ENCODE data around the gene FOLR2. TPM values are rescaled to one million over a fixed set of nuclear protein-coding genes. Genes with fewer than 3 reads are reported as not detected.

The FOLR2 gene
- total and polyA plus RNA-seq, 4 donors: 9.4 to 31.5 (median 16.7) TPM

GRCh38 chr11:72247584-72247983 lies 31.0 kb downstream of the FOLR2 start:
- no peak overlapping the region for H3K4me3 ChIP-seq (ENCODE audit: low read depth in 1 of 3, low read length in 3 of 3)
- WGBS: 30% methylated on average over 2 of the region's 2 CpGs
- peaks cover 0 to 31% (median 7%) of the 10 kb centered on the region in 4 donors for H3K27me3 ChIP-seq (ENCODE audit: control insufficient read depth in 4 of 4, insufficient read depth in 4 of 4, low read length in 3 of 4)
- no peak overlapping the region for H3K9ac ChIP-seq (ENCODE audit: low read depth in 1 of 2, low read length in 2 of 2)
- peaks cover 0 to 3% (median 0%) of the 10 kb centered on the region in 4 donors for H3K4me1 ChIP-seq (ENCODE audit: control insufficient read depth in 4 of 4, insufficient read depth in 4 of 4, low read length in 3 of 4)
- no peaks in the 10 kb centered on the region for H3K36me3 ChIP-seq (ENCODE audit: control insufficient read depth in 4 of 4, insufficient read depth in 3 of 4, low read depth in 1 of 4, low read length in 3 of 4)
- H3K9me3 ChIP-seq (ENCODE audit: control insufficient read depth in 4 of 4, low read length in 3 of 4): no peaks in the 10 kb centered on the region
- no peak overlapping the region for H3K27ac ChIP-seq (ENCODE audit: low read depth in 1 of 2, low read length in 2 of 2)
- TF ChIP-seq FOXA1 (IDR thresholded peaks at IDR 0.05): no peak
- no peak for TF ChIP-seq HNF4G (IDR thresholded peaks at IDR 0.05)
- TF ChIP-seq ZBTB33 (IDR thresholded peaks at IDR 0.05): no peak
- TF ChIP-seq REST (IDR thresholded peaks at IDR 0.05): no peak
- TF ChIP-seq NR2F2 (IDR thresholded peaks at IDR 0.05): no peak
- no peak for TF ChIP-seq SP1 (IDR thresholded peaks at IDR 0.05)
- TF ChIP-seq RAD21 (IDR thresholded peaks at IDR 0.05): no peak
- no peak for TF ChIP-seq RXRA (IDR thresholded peaks at IDR 0.05)
- no peak for TF ChIP-seq MAX (IDR thresholded peaks at IDR 0.05)
- TF ChIP-seq GABPA (IDR thresholded peaks at IDR 0.05 in 1 of 2, conservative IDR thresholded peaks at IDR 0.05 in 1 of 2): no peak
- TF ChIP-seq JUND (IDR thresholded peaks at IDR 0.05): no peak
- no peak for TF ChIP-seq CTCF (IDR thresholded peaks at IDR 0.05; ENCODE audit: low read depth, low read length, missing input control)
- DNase-seq (ENCODE audit: low spot score): no peak

- Histone ChIP-seq H3K36me3 (ENCODE audit: control insufficient read depth in 4 of 4, insufficient read depth in 3 of 4, low read depth in 1 of 4, low read length in 3 of 4) (no peaks in the 10 kb centered on the region), H3K27ac (ENCODE audit: low read depth in 1 of 2, low read length in 2 of 2) (no peak overlapping the region), H3K9ac (ENCODE audit: low read depth in 1 of 2, low read length in 2 of 2) (no peak overlapping the region), H3K9me3 (ENCODE audit: control insufficient read depth in 4 of 4, low read length in 3 of 4) (no peaks in the 10 kb centered on the region), H3K4me1 (ENCODE audit: control insufficient read depth in 4 of 4, insufficient read depth in 4 of 4, low read length in 3 of 4) (no peaks in the 10 kb centered on the region), H3K27me3 (ENCODE audit: control insufficient read depth in 4 of 4, insufficient read depth in 4 of 4, low read length in 3 of 4) (peaks cover 0 to 27% (median 2%) of the 10 kb centered on the region in 4 donors), H3K4me3 (ENCODE audit: low read depth in 1 of 3, low read length in 3 of 3) (no peak overlapping the region)
- WGBS: 91% methylated on average over 5 of the region's 5 CpGs
- DNase-seq (ENCODE audit: low spot score): no peak
- TF ChIP-seq GABPA (IDR thresholded peaks at IDR 0.05 in 1 of 2, conservative IDR thresholded peaks at IDR 0.05 in 1 of 2) (no peak), EGR1 (IDR thresholded peaks at IDR 0.05; ENCODE audit: low read depth in 2 of 2) (no peak), REST (IDR thresholded peaks at IDR 0.05) (no peak), SP1 (IDR thresholded peaks at IDR 0.05) (no peak), FOXA1 (IDR thresholded peaks at IDR 0.05) (no peak), HNF4A (conservative IDR thresholded peaks at IDR 0.05) (no peak), NR2F2 (IDR thresholded peaks at IDR 0.05) (no peak), MAX (IDR thresholded peaks at IDR 0.05) (no peak), HNF4G (IDR thresholded peaks at IDR 0.05) (no peak), YY1 (IDR thresholded peaks at IDR 0.05) (no peak), RAD21 (IDR thresholded peaks at IDR 0.05) (no peak), TAF1 (conservative IDR thresholded peaks at IDR 0.05) (no peak), FOXA2 (IDR thresholded peaks at IDR 0.05) (no peak), RXRA (IDR thresholded peaks at IDR 0.05) (no peak), CTCF (IDR thresholded peaks at IDR 0.05; ENCODE audit: low read depth, low read length, missing input control) (no peak), JUND (IDR thresholded peaks at IDR 0.05) (no peak)
Measured at GRCh38 chr11:72249961-72250360, 33.4 kb downstream of the FOLR2 start.
